Spleen (tissue), 11 donors: ENCODE measurements around the gene HOXD4. TPM values are rescaled to one million over a fixed set of nuclear protein-coding genes. Genes with fewer than 3 reads are reported as not detected.

ENCODE experiments used
- DNase-seq: peaks from one replicate; pipeline ENCODE4 v3.0.0-alpha.2; 2020
- H3K27ac ChIP-seq, 8 donors: fragments of 200-600 bp; sonication (generic) in 7 of 8; 1 replicate in 4 of 8; 2 replicates in 4 of 8; pipeline versions ENCODE4 v1.5.0 to v1.8.0; 2016 to 2021; ENCODE audit warnings: inconsistent platforms in 4 of 8, mild to moderate bottlenecking in 4 of 8, moderate library complexity in 1 of 8
- H3K27me3 ChIP-seq, 7 donors: fragments of 200-600 bp; sonication (generic) in 6 of 7; replicated peaks in 1 of 7; 1 replicate in 4 of 7; 2 replicates in 3 of 7; pipeline versions ENCODE4 v1.5.0 to v1.8.0; 2016 to 2021; ENCODE audit warnings: inconsistent platforms in 3 of 7, mild to moderate bottlenecking in 1 of 7
- H3K36me3 ChIP-seq, 6 donors: fragments of 200-600 bp; sonication (generic) in 5 of 6; 1 replicate in 4 of 6; 2 replicates in 2 of 6; pipeline versions ENCODE4 v1.5.0 to v1.8.0; 2016 to 2021; ENCODE audit warnings: inconsistent platforms in 2 of 6
- H3K4me1 ChIP-seq, 6 donors: fragments of 200-600 bp; sonication (generic) in 5 of 6; 1 replicate in 3 of 6; 2 replicates in 3 of 6; pipeline versions ENCODE4 v1.5.0 to v1.8.0; 2016 to 2021; ENCODE audit warnings: inconsistent platforms in 3 of 6
- H3K4me3 ChIP-seq, 8 donors: fragments of 200-600 bp; sonication (generic) in 7 of 8; 1 replicate in 4 of 8; 2 replicates in 4 of 8; pipeline versions ENCODE4 v1.5.0 to v1.8.0; 2016 to 2021; ENCODE audit warnings: inconsistent platforms in 4 of 8, mild to moderate bottlenecking in 4 of 8, moderate library complexity in 2 of 8
- H3K9me3 ChIP-seq, 8 donors: fragments of 200-600 bp; sonication (generic) in 7 of 8; 1 replicate in 4 of 8; 2 replicates in 4 of 8; pipeline versions ENCODE4 v1.5.0 to v1.8.0; 2016 to 2021; ENCODE audit warnings: inconsistent platforms in 4 of 8
- POLR2A ChIP-seq, 3 donors: fragments of 450-650 bp; IDR thresholded peaks; one replicate each; pipeline ENCODE4 v1.5.1; 2017; ENCODE audit warnings: antibody characterized with exemption in 3 of 3, mild to moderate bottlenecking in 1 of 3
- POLR2AphosphoS5 ChIP-seq, 3 donors: sonication (generic); formaldehyde crosslinking; IDR thresholded peaks; one replicate each; pipeline ENCODE4 v1.5.1; 2017; ENCODE audit warnings: antibody characterized with exemption in 3 of 3
- WGBS, 5 donors: extraction: QIAGEN DNeasy Blood & Tissue Kit in 3 of 5; methylation state at CpG; one replicate each; pipeline versions ENCODE4 v1.1.5 to v1.1.7; 2013 to 2018; 5-methylcytosine and 5-hydroxymethylcytosine counted together
- intact Hi-C: fragments of 100-400 bp; cut with DNase I; formaldehyde crosslinking; loops from one replicate; pipeline ENCODE4 v1.15.0; 2023; ENCODE audit warnings: low total_unique reads
- polyA plus RNA-seq, 3 donors: library from polyadenylated mRNA; stranded (reverse); fragments of 200-250 nt; gene quantifications; one replicate each; pipeline ENCODE4 v1.2.1, GENCODE V29; 2013
- total RNA-seq, 7 donors: library from RNA; depleted of rRNA in 3 of 7; stranded (reverse); fragments of >200 nt in 3 of 7; fragmentation: NEBNext Ultra II Directional in 4 of 7; extraction: Animal tissue kit (Norgen Biotek cat#: 25700) in 4 of 7; gene quantifications; one replicate each; pipeline versions ENCODE4 v1.1.0 to v1.2.1, GENCODE V29; 2016 to 2021
- TF ChIP-seq, protein P1 (sequence below), 11 experiments: fragments of 200-600 bp in 7 of 11; fragments of 450-650 bp in 4 of 11; sonication (generic) in 4 of 11; IDR thresholded peaks in 8 of 11; conservative IDR thresholded peaks in 3 of 11; 1 replicate in 7 of 11; 2 replicates in 4 of 11; pipeline versions ENCODE4 v1.4.0 to v1.8.0; 2016 to 2021; ENCODE audit warnings: antibody characterized with exemption in 11 of 11, inconsistent platforms in 4 of 11, mild to moderate bottlenecking in 1 of 11
- donor health status: healthy with polysubstance abuse.
- donor health status: DM: no; HTN: no; CAD: no; lungs with moderate emphysema.
- donor health status: DM: no; HTN: no; CAD: no.
- donor health status: Bipolar disorder and iron deficiency.
- donor health status: healthy.
- donor health status: DM: no; HTN: no; CAD: no.
- donor health status: DM: yes; HTN: yes; CAD: no.

The HOXD4 gene
- total and polyA plus RNA-seq, 10 donors: 0.88 to 9.8 (median 6.5) TPM

DNA sequence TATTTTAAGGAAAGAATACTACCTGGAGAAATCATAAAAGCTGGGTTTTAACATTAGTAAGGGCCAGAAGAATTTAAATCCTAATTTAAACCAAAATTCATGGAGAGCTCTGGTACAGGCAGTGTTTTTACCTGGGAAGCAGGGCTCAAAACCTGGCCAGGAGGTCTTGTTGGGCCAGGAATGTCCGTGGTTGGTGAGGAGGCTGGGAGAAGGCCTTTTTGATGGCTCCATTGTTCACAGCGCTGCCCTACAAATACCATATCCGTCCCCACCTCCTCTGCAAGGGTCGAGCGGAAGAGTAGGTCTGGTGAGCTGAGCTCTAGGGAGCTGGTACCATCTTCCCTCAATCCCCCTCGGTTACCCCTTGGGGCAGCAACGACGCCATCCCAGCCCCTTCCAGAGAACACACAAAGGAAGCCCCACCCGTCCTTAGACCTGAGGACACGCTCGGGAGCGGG is 26.3 kb downstream of the HOXD4 start:
- H3K4me3 ChIP-seq: peak overlapping the region in 7 of 8 donors; percentile 18 to 63 (median 37)

DNA sequence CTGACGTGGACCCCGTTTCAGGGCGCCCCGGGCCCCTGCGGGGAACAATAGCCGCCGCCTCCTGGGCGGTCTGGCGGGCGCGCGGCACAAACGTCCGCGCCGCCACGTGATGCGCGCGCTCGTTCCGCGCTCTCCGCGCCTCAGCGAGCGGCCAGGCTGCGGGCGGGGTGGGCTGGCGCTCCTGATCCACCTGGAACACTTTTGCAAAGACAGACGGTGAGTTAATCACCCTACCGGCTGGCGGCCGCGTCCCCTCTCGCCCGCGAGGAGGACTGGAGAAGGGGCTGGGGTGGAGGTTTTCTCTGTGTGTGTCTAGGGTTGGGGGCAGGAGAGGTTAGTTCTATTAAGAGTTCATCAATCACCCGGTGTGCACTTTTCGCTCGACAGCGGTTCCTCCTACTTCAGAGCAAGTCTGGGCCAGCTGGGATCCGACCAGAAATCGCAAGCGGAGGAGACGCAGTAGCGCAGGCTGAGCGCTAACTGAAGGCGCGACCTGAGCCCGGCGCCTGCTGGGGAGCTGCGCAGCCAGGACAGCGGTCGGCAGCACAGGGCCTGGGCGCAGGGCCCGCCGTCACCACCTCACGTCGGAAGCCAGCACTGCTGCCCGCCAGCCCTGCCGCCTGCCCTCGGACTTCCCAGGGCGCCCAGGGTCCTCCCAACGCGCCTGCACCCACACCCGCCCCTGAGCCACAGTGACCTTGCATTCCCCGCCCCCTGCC is 26.8 kb downstream of the HOXD4 start:
- Histone ChIP-seq H3K36me3 (no peaks in the 10 kb centered on the region), H3K9me3 (no peaks in the 10 kb centered on the region), H3K4me3 (peak overlapping the region; percentile 9 to 63 (median 36)), H3K27ac (peak overlapping the region in 7 of 8 donors; percentile 36 to 69 (median 62)), H3K27me3 (peaks cover 0 to 98% (median 45%) of the 10 kb centered on the region in 7 donors), H3K4me1 (peaks cover 5 to 26% (median 16%) of the 10 kb centered on the region in 6 donors)
- TF ChIP-seq POLR2A (IDR thresholded peaks at IDR 0.05): no peak
- peak in 2 of 3 donors; percentile 52 to 67 for TF ChIP-seq POLR2AphosphoS5 (IDR thresholded peaks at IDR 0.05)
- DNase-seq: no peak
- intact Hi-C loops: no loop called here
- WGBS, 5 donors: 1 to 7% (median 1%) methylated on average over 34 to 68 of the region's 68 CpGs

More for the DNA sequence above, 26.3 kb downstream of the HOXD4 start:
- no peaks in the 10 kb centered on the region for H3K36me3 ChIP-seq
- peak overlapping the region in 6 of 8 donors; percentile 36 to 69 (median 64) for H3K27ac ChIP-seq
- no peaks in the 10 kb centered on the region for H3K9me3 ChIP-seq
- peaks cover 0 to 98% (median 51%) of the 10 kb centered on the region in 7 donors for H3K27me3 ChIP-seq
- TF ChIP-seq POLR2AphosphoS5 (IDR thresholded peaks at IDR 0.05): no peak
- no peak for TF ChIP-seq POLR2A (IDR thresholded peaks at IDR 0.05)
- TF ChIP-seq, protein P1, sequence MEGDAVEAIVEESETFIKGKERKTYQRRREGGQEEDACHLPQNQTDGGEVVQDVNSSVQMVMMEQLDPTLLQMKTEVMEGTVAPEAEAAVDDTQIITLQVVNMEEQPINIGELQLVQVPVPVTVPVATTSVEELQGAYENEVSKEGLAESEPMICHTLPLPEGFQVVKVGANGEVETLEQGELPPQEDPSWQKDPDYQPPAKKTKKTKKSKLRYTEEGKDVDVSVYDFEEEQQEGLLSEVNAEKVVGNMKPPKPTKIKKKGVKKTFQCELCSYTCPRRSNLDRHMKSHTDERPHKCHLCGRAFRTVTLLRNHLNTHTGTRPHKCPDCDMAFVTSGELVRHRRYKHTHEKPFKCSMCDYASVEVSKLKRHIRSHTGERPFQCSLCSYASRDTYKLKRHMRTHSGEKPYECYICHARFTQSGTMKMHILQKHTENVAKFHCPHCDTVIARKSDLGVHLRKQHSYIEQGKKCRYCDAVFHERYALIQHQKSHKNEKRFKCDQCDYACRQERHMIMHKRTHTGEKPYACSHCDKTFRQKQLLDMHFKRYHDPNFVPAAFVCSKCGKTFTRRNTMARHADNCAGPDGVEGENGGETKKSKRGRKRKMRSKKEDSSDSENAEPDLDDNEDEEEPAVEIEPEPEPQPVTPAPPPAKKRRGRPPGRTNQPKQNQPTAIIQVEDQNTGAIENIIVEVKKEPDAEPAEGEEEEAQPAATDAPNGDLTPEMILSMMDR (IDR thresholded peaks at IDR 0.05 in 8 of 11, conservative IDR thresholded peaks at IDR 0.05 in 3 of 11): no peak
- 4 to 7% (median 5%) methylated on average over 10 to 12 of the region's 12 CpGs for WGBS, 5 donors
- intact Hi-C loops: no loop called here
- H3K4me1 ChIP-seq: peaks cover 5 to 26% (median 16%) of the 10 kb centered on the region in 6 donors
- DNase-seq: no peak

DNA sequence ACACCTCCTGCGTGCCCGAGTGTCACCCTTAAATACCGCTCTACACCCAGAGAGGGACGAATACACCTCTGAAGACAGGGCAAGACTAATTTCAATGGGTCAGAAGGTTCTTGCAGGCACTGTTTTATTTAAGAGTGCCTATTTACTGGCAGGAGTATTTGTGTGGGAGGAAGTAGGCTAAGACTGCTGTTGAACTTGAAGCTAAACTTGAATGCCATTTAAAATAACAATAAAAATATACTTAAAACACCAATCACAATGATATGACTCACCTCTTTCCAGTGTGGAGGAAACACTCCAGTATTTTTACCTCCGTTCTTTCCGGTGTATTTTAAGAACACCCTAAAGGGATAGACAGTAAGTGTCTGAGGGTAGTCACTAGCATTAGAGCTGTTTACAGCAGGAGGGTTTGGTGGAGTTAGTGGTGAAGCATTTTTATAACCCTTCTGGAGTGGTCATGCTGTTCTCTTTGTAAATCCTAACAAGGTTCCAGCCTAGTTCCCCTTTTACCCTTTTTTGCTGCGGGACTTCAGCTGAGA is 27.5 kb downstream of the HOXD4 start:
- no peak for DNase-seq
- Histone ChIP-seq H3K27ac (peak overlapping the region in 7 of 8 donors; percentile 36 to 69 (median 62)), H3K27me3 (peaks cover 0 to 98% (median 40%) of the 10 kb centered on the region in 7 donors), H3K9me3 (no peaks in the 10 kb centered on the region), H3K36me3 (no peaks in the 10 kb centered on the region), H3K4me1 (peaks cover 5 to 26% (median 16%) of the 10 kb centered on the region in 6 donors), H3K4me3 (peak overlapping the region in 6 of 8 donors; percentile 18 to 63 (median 36))
- 6 to 12% (median 8%) methylated on average over 7 of the region's 7 CpGs for WGBS, 5 donors
- intact Hi-C loops: no loop called here
- TF ChIP-seq POLR2AphosphoS5 (IDR thresholded peaks at IDR 0.05) (no peak), POLR2A (IDR thresholded peaks at IDR 0.05) (no peak)
- TF ChIP-seq, protein P1 (IDR thresholded peaks at IDR 0.05 in 8 of 11, conservative IDR thresholded peaks at IDR 0.05 in 3 of 11): no peak

DNA sequence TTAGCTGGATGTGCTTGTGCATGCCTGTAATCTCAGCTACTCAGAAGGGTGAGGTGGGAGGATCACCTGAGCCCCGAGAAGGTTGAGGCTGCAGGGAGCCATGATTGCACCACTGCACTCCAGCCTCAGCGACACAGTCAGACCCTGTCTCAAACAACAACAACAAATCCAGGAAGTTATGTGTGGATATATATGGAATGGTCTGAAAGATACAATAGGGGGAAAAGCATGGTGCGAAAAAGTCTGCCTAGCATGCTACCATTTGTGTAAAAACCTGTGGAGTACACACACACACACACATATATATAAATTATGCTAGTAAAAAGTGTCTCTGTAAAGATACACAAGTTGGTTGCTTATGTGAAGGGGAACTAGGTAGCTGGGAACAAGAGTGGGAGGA is 30.2 kb downstream of the HOXD4 start:
- Histone ChIP-seq H3K27me3 (peaks cover 0 to 98% (median 26%) of the 10 kb centered on the region in 7 donors), H3K4me3 (no peak overlapping the region), H3K9me3 (no peaks in the 10 kb centered on the region), H3K27ac (no peak overlapping the region), H3K36me3 (no peaks in the 10 kb centered on the region), H3K4me1 (peaks cover 5 to 17% (median 10%) of the 10 kb centered on the region in 6 donors)
- 46 to 75% (median 61%) methylated on average over 3 of the region's 3 CpGs for WGBS, 5 donors
- DNase-seq: no peak
- TF ChIP-seq, protein P1 (IDR thresholded peaks at IDR 0.05 in 8 of 11, conservative IDR thresholded peaks at IDR 0.05 in 3 of 11): no peak
- TF ChIP-seq POLR2AphosphoS5 (IDR thresholded peaks at IDR 0.05) (no peak), POLR2A (IDR thresholded peaks at IDR 0.05) (no peak)
- intact Hi-C loops: no loop called here
